Measurements from ENCODE around the gene SRR. TPM values are rescaled to one million over a fixed set of nuclear protein-coding genes. Genes with fewer than 3 reads are reported as not detected.
A peak's percentile ranks its signal among the peaks of the same experiment; 100 is the strongest.

The SRR gene
- total RNA-seq, 3 donors from 2014 or later = 9.7 to 13.3 (median 10.2) TPM

DNA sequence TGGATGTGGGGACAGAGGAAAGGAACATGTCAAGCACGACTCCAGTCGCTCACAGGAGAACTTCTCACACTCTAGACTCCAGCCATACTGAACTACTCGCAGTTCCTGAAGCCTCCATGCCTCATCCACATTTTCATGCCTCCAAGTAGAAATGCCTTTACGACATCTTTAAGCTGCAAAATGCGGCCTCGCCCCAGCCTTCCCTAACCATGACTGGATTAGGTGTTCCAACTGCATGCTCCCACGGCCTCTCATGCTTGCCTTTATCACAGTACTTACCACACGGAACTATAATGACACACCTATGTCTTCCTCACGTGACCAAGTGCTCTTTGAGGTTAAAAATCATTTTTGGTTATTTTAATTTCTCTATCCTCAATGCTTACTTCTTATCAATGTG lies 24.0 kb upstream of the SRR start:
- Histone ChIP-seq H3K4me1 (no peaks in the 10 kb centered on the region), H3K27me3 (no peaks in the 10 kb centered on the region), H3K4me3 (no peak overlapping the region), H3K27ac (no peak overlapping the region), H3K9me3 (no peaks in the 10 kb centered on the region), H3K36me3 (no peaks in the 10 kb centered on the region)
- TF ChIP-seq POLR2A (IDR thresholded peaks at IDR 0.05) (no peak), POLR2AphosphoS5 (IDR thresholded peaks at IDR 0.05) (no peak)
- TF ChIP-seq, protein P1, sequence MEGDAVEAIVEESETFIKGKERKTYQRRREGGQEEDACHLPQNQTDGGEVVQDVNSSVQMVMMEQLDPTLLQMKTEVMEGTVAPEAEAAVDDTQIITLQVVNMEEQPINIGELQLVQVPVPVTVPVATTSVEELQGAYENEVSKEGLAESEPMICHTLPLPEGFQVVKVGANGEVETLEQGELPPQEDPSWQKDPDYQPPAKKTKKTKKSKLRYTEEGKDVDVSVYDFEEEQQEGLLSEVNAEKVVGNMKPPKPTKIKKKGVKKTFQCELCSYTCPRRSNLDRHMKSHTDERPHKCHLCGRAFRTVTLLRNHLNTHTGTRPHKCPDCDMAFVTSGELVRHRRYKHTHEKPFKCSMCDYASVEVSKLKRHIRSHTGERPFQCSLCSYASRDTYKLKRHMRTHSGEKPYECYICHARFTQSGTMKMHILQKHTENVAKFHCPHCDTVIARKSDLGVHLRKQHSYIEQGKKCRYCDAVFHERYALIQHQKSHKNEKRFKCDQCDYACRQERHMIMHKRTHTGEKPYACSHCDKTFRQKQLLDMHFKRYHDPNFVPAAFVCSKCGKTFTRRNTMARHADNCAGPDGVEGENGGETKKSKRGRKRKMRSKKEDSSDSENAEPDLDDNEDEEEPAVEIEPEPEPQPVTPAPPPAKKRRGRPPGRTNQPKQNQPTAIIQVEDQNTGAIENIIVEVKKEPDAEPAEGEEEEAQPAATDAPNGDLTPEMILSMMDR (IDR thresholded peaks at IDR 0.05) = no peak
- intact Hi-C loops (cut with DNase I; ENCODE audit: low total_unique reads) = no loop called here
- DNase-seq (ENCODE audit: low spot score in 2 of 2) = no peak

DNA sequence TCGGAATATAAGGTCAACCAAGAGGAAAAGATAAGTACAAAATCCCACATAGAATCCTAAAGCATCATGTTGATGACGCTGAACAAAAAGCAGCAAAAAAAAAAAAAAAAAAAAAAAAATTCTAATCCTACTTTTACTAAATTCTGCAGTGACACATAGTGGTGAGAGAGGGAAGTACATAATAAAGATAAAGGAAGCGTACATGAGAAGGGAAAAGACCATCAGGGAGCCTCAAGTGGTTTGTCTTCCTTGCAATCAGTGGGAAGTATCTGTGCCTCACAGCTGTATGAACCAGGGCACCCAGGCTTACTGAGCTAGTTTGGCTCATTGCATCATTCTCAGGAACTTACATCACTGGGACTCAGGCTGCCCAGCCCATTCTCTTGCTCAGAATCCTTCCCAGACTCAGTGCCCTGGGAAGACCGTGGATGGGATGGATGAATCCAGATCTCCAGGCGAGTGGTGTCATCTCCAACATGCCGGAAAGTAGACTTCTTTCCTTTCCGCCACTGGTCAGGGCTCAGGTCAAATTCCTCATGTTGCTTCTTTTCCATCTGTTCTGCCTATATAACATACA lies 21.4 kb upstream of the SRR start:
- Histone ChIP-seq H3K27ac (no peak overlapping the region), H3K4me1 (no peaks in the 10 kb centered on the region), H3K9me3 (no peaks in the 10 kb centered on the region), H3K4me3 (no peak overlapping the region), H3K27me3 (no peaks in the 10 kb centered on the region), H3K36me3 (no peaks in the 10 kb centered on the region)
- DNase-seq (ENCODE audit: low spot score in 2 of 2) = no peak
- TF ChIP-seq POLR2AphosphoS5 (IDR thresholded peaks at IDR 0.05) = no peak
- TF ChIP-seq, protein P1 (IDR thresholded peaks at IDR 0.05) = peak; percentile 51 to 68 (median 58)
- intact Hi-C loops (cut with DNase I; ENCODE audit: low total_unique reads) = no loop called here

DNA sequence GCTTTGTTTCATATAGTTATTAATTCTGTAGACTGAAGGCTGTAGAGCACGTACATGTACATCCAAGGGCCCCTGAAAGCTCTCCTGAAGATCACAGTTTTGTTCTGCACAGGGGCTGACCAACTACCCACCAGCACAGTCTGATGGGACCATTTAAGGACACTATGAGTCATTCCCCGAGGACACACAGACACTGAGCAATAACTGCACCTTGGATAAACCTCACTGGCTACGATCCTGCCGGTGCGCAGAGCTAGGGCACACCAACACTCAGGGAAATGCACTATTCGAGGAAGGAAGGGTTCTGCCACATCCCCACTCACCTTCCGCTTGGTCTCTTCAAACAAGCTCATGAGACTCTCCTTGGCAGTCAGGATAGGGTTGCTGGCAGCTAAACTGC lies 20.4 kb upstream of the SRR start:
- Histone ChIP-seq H3K4me3 (no peak overlapping the region), H3K27me3 (no peaks in the 10 kb centered on the region), H3K4me1 (no peaks in the 10 kb centered on the region), H3K36me3 (no peaks in the 10 kb centered on the region), H3K9me3 (no peaks in the 10 kb centered on the region), H3K27ac (no peak overlapping the region)
- TF ChIP-seq, protein P1 (IDR thresholded peaks at IDR 0.05) = no peak
- no peak for TF ChIP-seq POLR2A (IDR thresholded peaks at IDR 0.05)
- no peak for TF ChIP-seq POLR2AphosphoS5 (IDR thresholded peaks at IDR 0.05)
- DNase-seq (ENCODE audit: low spot score in 2 of 2) = no peak
- intact Hi-C loops (cut with DNase I; ENCODE audit: low total_unique reads) = no loop called here

DNA sequence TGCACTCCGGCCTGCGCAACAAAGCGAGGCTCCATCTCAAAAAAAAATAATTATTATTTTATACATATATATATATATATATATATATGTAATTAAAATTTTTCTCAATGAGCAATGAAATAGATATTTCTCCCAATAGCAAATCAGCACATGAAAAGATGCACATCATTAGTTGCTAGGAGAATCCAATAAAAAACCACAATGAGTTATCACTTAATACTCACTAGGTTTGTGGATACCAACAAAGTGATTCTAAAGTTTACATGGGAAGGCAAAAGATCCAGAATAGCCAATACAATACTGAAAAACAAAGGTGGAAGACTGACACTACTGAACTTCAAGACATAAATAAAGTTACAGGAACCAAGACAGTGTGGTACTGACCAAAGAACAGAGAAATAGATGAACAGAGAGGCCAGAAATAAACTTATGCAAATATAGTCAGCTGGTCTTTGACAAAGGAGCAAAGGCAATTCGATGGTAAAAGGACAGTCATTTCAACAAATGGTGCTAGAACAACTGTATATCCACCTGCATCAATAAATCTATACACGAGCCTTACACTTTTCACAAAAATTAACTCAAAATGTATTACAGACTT lies 13.8 kb upstream of the SRR start:
- Histone ChIP-seq H3K4me3 (no peak overlapping the region), H3K27ac (no peak overlapping the region), H3K9me3 (no peaks in the 10 kb centered on the region), H3K36me3 (no peaks in the 10 kb centered on the region), H3K4me1 (no peaks in the 10 kb centered on the region), H3K27me3 (no peaks in the 10 kb centered on the region)
- intact Hi-C loops (cut with DNase I; ENCODE audit: low total_unique reads) = no loop called here
- TF ChIP-seq POLR2AphosphoS5 (IDR thresholded peaks at IDR 0.05) = no peak
- TF ChIP-seq, protein P1 (IDR thresholded peaks at IDR 0.05) = no peak
- no peak for TF ChIP-seq POLR2A (IDR thresholded peaks at IDR 0.05)
- DNase-seq (ENCODE audit: low spot score in 2 of 2) = no peak

DNA sequence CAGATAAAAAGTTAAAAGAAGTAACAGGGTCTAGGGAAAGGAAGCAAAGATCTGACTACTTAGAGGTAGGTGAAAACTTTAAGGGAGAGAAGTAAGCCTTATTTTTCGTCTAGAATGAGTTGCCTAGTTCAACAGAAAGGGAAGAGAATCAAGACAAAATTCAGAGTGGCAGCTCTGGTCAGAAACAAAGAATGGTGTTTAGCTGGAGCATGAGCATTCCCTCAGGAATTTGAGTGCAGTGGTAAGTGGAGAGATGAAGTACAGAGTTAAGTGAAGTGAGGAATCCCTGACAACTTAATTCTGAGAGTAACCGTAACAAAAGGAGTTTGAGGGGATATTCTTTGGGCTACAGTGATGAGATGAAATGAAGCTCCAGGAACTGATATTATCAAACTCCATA lies 11.7 kb upstream of the SRR start:
- no peak for DNase-seq (ENCODE audit: low spot score in 2 of 2)
- H3K4me1 ChIP-seq = no peaks in the 10 kb centered on the region
- intact Hi-C loops (cut with DNase I; ENCODE audit: low total_unique reads) = no loop called here
- TF ChIP-seq, protein P1 (IDR thresholded peaks at IDR 0.05) = no peak
- TF ChIP-seq POLR2A (IDR thresholded peaks at IDR 0.05) (no peak), POLR2AphosphoS5 (IDR thresholded peaks at IDR 0.05) (no peak)
- no peaks in the 10 kb centered on the region for H3K9me3 ChIP-seq
- H3K27ac ChIP-seq = no peak overlapping the region
- no peaks in the 10 kb centered on the region for H3K27me3 ChIP-seq
- H3K36me3 ChIP-seq = no peaks in the 10 kb centered on the region
- H3K4me3 ChIP-seq = no peak overlapping the region

Measured in breast epithelium (tissue), 4 donors.